ENCODE results near the gene MMP14. TPM values are rescaled to one million over a fixed set of nuclear protein-coding genes. Genes with fewer than 3 reads are reported as not detected.
A peak's percentile ranks its signal among the peaks of the same experiment; 100 is the strongest.

The MMP14 gene
- total RNA-seq, 2 donors from 2014 or later: 59.1 to 82.8 TPM

DNA sequence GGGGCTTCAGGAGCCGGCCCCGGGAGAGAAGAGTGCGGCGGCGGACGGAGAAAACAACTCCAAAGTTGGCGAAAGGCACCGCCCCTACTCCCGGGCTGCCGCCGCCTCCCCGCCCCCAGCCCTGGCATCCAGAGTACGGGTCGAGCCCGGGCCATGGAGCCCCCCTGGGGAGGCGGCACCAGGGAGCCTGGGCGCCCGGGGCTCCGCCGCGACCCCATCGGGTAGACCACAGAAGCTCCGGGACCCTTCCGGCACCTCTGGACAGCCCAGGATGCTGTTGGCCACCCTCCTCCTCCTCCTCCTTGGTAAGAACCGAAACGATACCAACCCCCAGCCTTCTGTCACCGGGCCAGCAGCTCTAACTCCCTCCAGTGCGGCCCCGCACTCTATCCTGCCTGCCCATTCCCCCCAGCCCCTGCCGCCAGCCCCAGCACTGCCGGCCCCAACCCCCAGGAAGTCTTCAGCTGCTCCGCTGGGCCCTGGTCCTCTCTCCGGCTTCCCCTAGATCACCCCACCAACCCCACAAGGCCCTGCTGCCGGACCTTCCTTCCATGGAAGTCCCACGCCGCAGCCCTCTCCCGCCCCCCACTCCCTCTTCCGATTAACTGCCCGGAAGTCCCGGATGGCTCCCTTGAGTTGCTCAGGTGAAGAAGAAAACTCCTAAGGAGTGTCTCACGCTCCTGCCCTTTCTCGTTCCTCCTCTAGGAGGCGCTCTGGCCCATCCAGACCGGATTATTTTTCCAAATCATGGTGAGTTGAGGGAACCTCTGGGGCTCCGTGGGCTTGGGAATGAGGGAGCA is 35.8 kb downstream of the MMP14 start:
- DNase-seq: peak; percentile 94
- Histone ChIP-seq H3K27ac (peak overlapping the region; percentile 99), H3K9ac (ENCODE audit: low read depth in 2 of 2, low read length in 2 of 2) (peak overlapping the region; percentile 95 to 98), H3K9me3 (no peaks in the 10 kb centered on the region), H3K4me1 (peaks cover 7% of the 10 kb centered on the region), H3K27me3 (no peaks in the 10 kb centered on the region), H3K4me3 (peak overlapping the region; percentile 57), H3K36me3 (peaks cover 31% of the 10 kb centered on the region)
- TF ChIP-seq, protein P1, sequence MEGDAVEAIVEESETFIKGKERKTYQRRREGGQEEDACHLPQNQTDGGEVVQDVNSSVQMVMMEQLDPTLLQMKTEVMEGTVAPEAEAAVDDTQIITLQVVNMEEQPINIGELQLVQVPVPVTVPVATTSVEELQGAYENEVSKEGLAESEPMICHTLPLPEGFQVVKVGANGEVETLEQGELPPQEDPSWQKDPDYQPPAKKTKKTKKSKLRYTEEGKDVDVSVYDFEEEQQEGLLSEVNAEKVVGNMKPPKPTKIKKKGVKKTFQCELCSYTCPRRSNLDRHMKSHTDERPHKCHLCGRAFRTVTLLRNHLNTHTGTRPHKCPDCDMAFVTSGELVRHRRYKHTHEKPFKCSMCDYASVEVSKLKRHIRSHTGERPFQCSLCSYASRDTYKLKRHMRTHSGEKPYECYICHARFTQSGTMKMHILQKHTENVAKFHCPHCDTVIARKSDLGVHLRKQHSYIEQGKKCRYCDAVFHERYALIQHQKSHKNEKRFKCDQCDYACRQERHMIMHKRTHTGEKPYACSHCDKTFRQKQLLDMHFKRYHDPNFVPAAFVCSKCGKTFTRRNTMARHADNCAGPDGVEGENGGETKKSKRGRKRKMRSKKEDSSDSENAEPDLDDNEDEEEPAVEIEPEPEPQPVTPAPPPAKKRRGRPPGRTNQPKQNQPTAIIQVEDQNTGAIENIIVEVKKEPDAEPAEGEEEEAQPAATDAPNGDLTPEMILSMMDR (IDR thresholded peaks at IDR 0.05): peak; percentile 95
- intact Hi-C loops (cut with DNase I): no loop called here

DNA sequence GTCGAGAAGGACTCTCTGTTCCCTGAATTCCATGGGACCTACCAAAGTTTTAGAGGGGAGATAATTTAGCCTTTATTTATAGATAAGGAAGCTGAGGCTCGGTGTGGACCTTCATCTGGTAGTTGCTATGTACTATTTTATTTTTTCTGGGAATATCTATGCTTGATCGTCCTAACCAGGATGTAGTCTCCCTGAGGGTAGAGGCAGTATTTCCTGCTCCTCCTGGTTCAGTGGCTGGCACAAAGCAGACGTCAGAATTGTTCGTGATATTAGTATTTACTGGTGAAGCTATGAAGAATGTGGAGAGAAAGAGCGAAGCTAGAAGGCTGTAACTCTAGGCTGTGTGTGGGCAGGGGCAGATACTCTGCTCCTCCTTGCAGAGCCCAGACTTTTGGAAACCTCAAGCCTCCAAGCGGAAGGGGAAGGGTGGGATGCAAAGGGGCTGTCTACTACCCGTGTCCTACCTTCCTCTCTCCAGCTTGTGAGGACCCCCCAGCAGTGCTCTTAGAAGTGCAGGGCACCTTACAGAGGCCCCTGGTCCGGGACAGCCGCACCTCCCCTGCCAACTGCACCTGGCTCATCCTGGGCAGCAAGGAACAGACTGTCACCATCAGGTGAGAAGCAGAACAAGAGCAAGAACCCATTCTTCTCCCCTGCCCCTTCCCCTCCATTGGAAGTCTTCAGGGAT is 36.6 kb downstream of the MMP14 start:
- intact Hi-C loops (cut with DNase I): no loop called here
- H3K4me1 ChIP-seq: peaks cover 7% of the 10 kb centered on the region

DNA sequence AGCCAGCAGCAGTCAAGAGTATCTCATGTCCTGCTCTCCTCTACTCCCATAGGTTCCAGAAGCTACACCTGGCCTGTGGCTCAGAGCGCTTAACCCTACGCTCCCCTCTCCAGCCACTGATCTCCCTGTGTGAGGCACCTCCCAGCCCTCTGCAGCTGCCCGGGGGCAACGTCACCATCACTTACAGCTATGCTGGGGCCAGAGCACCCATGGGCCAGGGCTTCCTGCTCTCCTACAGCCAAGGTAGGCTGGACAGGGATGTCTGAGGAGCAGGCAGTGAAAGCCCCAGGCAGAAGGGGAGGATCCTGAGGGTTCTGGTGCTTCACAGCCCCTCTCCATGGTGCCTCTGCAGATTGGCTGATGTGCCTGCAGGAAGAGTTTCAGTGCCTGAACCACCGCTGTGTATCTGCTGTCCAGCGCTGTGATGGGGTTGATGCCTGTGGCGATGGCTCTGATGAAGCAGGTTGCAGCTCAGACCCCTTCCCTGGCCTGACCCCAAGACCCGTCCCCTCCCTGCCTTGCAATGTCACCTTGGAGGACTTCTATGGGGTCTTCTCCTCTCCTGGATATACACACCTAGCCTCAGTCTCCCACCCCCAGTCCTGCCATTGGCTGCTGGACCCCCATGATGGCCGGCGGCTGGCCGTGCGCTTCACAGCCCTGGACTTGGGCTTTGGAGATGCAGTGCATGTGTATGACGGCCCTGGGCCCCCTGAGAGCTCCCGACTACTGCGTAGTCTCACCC is 38.8 kb downstream of the MMP14 start:
- H3K36me3 ChIP-seq: peaks cover 37% of the 10 kb centered on the region
- peaks cover 7% of the 10 kb centered on the region for H3K4me1 ChIP-seq
- TF ChIP-seq, protein P1 (IDR thresholded peaks at IDR 0.05): no peak
- intact Hi-C loops (cut with DNase I): no loop called here
- no peak overlapping the region for H3K27ac ChIP-seq
- no peak overlapping the region for H3K4me3 ChIP-seq
- no peaks in the 10 kb centered on the region for H3K9me3 ChIP-seq
- no peak for DNase-seq
- H3K9ac ChIP-seq (ENCODE audit: low read depth in 2 of 2, low read length in 2 of 2): no peak overlapping the region
- H3K27me3 ChIP-seq: no peaks in the 10 kb centered on the region

More for the DNA sequence above, 36.6 kb downstream of the MMP14 start:
- peaks cover 37% of the 10 kb centered on the region for H3K36me3 ChIP-seq
- no peaks in the 10 kb centered on the region for H3K27me3 ChIP-seq
- H3K9ac ChIP-seq (ENCODE audit: low read depth in 2 of 2, low read length in 2 of 2): peak overlapping the region; percentile 95 to 98
- H3K9me3 ChIP-seq: no peaks in the 10 kb centered on the region
- no peak for DNase-seq
- H3K4me3 ChIP-seq: peak overlapping the region; percentile 57
- TF ChIP-seq, protein P1 (IDR thresholded peaks at IDR 0.05): no peak
- peak overlapping the region; percentile 99 for H3K27ac ChIP-seq

DNA sequence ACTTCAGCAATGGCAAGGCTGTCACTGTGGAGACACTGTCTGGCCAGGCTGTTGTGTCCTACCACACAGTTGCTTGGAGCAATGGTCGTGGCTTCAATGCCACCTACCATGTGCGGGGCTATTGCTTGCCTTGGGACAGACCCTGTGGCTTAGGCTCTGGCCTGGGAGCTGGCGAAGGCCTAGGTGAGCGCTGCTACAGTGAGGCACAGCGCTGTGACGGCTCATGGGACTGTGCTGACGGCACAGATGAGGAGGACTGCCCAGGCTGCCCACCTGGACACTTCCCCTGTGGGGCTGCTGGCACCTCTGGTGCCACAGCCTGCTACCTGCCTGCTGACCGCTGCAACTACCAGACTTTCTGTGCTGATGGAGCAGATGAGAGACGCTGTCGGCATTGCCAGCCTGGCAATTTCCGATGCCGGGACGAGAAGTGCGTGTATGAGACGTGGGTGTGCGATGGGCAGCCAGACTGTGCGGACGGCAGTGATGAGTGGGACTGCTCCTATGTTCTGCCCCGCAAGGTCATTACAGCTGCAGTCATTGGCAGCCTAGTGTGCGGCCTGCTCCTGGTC is 39.4 kb downstream of the MMP14 start:
- Histone ChIP-seq H3K4me3 (no peak overlapping the region), H3K9me3 (no peaks in the 10 kb centered on the region), H3K27me3 (no peaks in the 10 kb centered on the region), H3K36me3 (peaks cover 37% of the 10 kb centered on the region), H3K9ac (ENCODE audit: low read depth in 2 of 2, low read length in 2 of 2) (no peak overlapping the region), H3K4me1 (peaks cover 7% of the 10 kb centered on the region), H3K27ac (no peak overlapping the region)
- intact Hi-C loops (cut with DNase I): no loop called here
- TF ChIP-seq, protein P1 (IDR thresholded peaks at IDR 0.05): no peak
- no peak for DNase-seq

DNA sequence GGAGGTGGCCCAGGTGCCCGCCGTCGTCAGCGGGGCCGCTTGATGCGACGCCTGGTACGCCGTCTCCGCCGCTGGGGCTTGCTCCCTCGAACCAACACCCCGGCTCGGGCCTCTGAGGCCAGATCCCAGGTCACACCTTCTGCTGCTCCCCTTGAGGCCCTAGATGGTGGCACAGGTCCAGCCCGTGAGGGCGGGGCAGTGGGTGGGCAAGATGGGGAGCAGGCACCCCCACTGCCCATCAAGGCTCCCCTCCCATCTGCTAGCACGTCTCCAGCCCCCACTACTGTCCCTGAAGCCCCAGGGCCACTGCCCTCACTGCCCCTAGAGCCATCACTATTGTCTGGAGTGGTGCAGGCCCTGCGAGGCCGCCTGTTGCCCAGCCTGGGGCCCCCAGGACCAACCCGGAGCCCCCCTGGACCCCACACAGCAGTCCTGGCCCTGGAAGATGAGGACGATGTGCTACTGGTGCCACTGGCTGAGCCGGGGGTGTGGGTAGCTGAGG is 40.7 kb downstream of the MMP14 start:
- intact Hi-C loops (cut with DNase I): no loop called here
- H3K9me3 ChIP-seq: no peaks in the 10 kb centered on the region
- peaks cover 37% of the 10 kb centered on the region for H3K36me3 ChIP-seq
- TF ChIP-seq, protein P1 (IDR thresholded peaks at IDR 0.05): no peak
- H3K27me3 ChIP-seq: no peaks in the 10 kb centered on the region
- H3K4me1 ChIP-seq: peaks cover 7% of the 10 kb centered on the region
- H3K4me3 ChIP-seq: no peak overlapping the region
- no peak overlapping the region for H3K27ac ChIP-seq
- H3K9ac ChIP-seq (ENCODE audit: low read depth in 2 of 2, low read length in 2 of 2): no peak overlapping the region
- DNase-seq: no peak

Data from colonic mucosa (tissue), 4 donors.